ENCODE results near the gene LRP3. TPM values are rescaled to one million over a fixed set of nuclear protein-coding genes. Genes with fewer than 3 reads are reported as not detected.
A peak's percentile ranks its signal among the peaks of the same experiment; 100 is the strongest.
"Not testable (repeated sequence)": the region's sequence is repeated elsewhere in the genome, so short reads cannot be mapped to it uniquely, and the experiment has no call there.

Gene LRP3
- total and polyA plus RNA-seq, 8 donors = 18.1 to 33.5 (median 25.2) TPM

DNA sequence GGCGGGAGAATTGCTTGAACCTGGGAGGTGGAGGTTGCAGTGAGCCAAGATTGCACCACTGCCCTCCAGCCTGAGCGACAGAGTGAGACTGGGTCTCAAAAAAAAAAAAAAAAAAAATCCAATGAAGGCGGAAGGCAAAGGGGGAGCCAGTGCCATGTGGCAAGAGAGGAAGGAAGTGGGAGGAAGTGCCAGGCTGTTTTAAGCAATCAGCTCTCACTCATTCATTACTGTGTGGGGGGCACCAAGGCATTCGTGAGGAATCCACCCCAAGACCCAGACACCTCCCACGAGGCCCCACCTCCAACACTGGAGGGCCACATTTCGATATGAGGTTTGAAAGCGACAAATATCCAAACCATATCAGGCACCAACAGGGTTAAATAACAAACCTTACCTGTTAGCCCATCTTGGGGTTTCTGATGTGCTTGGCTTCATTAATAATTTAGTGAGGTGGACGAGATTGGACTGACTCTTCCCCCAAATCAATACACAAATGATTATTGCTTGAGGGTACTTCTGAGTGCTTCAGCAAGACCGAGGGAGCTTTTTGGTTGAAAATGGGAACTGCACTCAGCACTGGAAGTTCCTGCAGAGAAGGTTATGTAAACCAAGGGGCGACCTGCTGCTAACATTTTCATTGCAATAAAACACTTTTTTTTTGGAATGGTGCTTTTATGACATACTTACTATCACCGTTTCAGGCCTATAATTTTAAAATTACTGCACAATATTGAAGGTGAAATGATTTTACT, 7.5 kb upstream of the LRP3 start:
- Histone ChIP-seq H3K27me3 (peaks cover 0 to 1% of the 10 kb centered on the region in 2 donors), H3K4me1 (peaks cover 0 to 22% of the 10 kb centered on the region in 2 donors), H3K36me3 (no peaks in the 10 kb centered on the region), H3K27ac (peak overlapping the region in 1 of 2 donors; percentile 15), H3K4me3 (no peak overlapping the region), H3K9me3 (no peaks in the 10 kb centered on the region)
- intact Hi-C loops (cut with DNase I) = no loop called here
- DNase-seq = no peak
- TF ChIP-seq, protein P1, sequence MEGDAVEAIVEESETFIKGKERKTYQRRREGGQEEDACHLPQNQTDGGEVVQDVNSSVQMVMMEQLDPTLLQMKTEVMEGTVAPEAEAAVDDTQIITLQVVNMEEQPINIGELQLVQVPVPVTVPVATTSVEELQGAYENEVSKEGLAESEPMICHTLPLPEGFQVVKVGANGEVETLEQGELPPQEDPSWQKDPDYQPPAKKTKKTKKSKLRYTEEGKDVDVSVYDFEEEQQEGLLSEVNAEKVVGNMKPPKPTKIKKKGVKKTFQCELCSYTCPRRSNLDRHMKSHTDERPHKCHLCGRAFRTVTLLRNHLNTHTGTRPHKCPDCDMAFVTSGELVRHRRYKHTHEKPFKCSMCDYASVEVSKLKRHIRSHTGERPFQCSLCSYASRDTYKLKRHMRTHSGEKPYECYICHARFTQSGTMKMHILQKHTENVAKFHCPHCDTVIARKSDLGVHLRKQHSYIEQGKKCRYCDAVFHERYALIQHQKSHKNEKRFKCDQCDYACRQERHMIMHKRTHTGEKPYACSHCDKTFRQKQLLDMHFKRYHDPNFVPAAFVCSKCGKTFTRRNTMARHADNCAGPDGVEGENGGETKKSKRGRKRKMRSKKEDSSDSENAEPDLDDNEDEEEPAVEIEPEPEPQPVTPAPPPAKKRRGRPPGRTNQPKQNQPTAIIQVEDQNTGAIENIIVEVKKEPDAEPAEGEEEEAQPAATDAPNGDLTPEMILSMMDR (IDR thresholded peaks at IDR 0.05) = no peak
- no peak for ATAC-seq

DNA sequence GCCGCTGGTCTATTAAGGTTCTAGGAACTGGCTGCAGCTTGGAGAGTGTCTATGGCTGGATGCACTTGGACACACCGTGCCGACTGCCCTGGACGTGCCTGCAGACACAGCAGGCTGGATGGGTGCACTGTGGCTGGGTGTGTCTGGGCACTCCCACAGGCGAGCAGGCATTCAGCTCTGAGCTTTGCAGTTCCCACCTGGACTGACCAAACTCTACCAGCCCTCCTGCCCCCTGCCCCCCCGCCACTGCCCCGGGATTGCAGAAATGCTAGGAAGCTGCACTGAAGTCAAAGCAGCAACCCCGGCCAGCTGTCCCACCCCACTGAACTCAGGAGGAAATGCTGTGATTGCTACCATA, 7.0 kb upstream of the LRP3 start:
- Histone ChIP-seq H3K36me3 (no peaks in the 10 kb centered on the region), H3K4me1 (peaks cover 0 to 22% of the 10 kb centered on the region in 2 donors), H3K27me3 (peaks cover 0 to 7% of the 10 kb centered on the region in 2 donors), H3K27ac (peak overlapping the region in 1 of 2 donors; percentile 15), H3K4me3 (no peak overlapping the region), H3K9me3 (no peaks in the 10 kb centered on the region)
- TF ChIP-seq, protein P1 (IDR thresholded peaks at IDR 0.05) = no peak
- ATAC-seq = no peak
- intact Hi-C loops (cut with DNase I) = no loop called here
- DNase-seq = no peak

DNA sequence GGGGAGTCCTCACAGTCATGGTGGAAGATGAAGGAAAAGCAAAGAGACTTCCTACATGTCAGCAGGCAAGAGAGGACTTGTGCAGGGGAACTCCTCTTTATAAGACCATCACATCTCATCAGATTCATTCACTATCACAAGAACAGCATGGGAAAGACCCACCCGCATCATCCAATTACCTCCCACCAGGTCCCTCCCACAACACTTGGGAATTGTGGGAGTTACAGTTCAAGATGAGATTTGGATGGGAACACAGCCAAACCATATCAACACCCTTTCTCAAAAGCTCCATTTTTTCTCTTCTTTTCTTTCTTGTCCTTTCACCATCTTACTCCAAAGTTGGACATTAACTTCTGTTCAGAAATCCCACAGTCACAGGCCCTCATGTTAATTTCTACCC, 4.7 kb upstream of the LRP3 start:
- no peak overlapping the region for H3K4me3 ChIP-seq
- no peaks in the 10 kb centered on the region for H3K9me3 ChIP-seq
- TF ChIP-seq, protein P1 (IDR thresholded peaks at IDR 0.05) = no peak
- peaks cover 0 to 24% of the 10 kb centered on the region in 2 donors for H3K27me3 ChIP-seq
- H3K27ac ChIP-seq = no peak overlapping the region
- H3K36me3 ChIP-seq = no peaks in the 10 kb centered on the region
- ATAC-seq (no peak), DNase-seq (no peak)
- intact Hi-C loops (cut with DNase I) = no loop called here
- peaks cover 0 to 22% of the 10 kb centered on the region in 2 donors for H3K4me1 ChIP-seq

DNA sequence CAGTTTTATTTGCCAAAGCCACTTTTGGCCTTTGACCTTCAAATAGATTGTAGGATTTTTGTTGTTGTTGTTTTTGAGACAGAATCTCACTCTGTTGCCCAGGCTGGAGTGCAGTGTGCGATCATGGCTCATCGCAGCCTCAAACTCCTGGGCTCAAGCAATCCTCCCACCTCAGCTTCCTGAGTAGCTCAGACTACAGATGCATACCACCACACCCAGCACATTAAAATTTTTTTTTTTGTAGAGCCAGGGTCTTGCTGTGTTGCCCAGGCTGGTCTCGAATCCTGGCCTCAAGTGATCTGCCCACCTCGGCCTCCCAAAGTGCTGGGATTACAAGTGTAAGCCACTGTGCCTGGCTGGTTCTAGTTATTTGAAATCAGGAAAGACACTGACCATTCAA, 3.0 kb upstream of the LRP3 start:
- intact Hi-C loops (cut with DNase I) = not testable (repeated sequence)

DNA sequence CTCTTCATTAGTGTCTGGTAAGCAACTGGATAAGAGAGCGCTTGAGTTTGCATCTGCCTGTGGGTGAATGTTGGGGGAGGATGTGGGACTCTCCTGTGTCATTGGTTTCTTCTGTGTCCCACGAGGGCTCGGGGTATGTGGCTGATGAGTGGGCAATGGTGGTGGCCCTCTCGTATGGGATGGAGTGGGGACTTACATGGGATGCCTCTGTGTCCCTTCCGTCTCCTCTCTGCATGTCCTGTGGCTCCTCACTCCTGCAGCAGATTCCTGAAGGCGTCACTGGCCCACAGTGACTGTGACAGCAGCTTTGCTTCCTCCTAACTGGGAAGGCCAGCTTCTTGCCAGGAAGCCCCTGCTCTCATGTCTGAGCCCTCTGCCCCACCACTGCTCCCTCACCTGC, 2.6 kb upstream of the LRP3 start:
- Histone ChIP-seq H3K27ac (no peak overlapping the region), H3K27me3 (peaks cover 0 to 43% of the 10 kb centered on the region in 2 donors), H3K36me3 (no peaks in the 10 kb centered on the region), H3K4me1 (peaks cover 3 to 35% of the 10 kb centered on the region in 2 donors), H3K4me3 (no peak overlapping the region), H3K9me3 (no peaks in the 10 kb centered on the region)
- intact Hi-C loops (cut with DNase I) = no loop called here
- TF ChIP-seq, protein P1 (IDR thresholded peaks at IDR 0.05) = no peak
- DNase-seq = peak in 1 of 4 donors; percentile 13
- ATAC-seq = no peak

More for the DNA sequence above, 3.0 kb upstream of the LRP3 start:
- H3K4me3 ChIP-seq, H3K36me3 ChIP-seq, DNase-seq, H3K9me3 ChIP-seq, H3K27ac ChIP-seq, ATAC-seq: not testable (repeated sequence)
- H3K27me3 ChIP-seq = peaks cover 0 to 38% of the 10 kb centered on the region in 2 donors
- peaks cover 3 to 32% of the 10 kb centered on the region in 2 donors for H3K4me1 ChIP-seq

Measured in left lung (tissue), 10 donors.